GM18508 (cell line): ENCODE measurements around the gene GLB1L.

Experiments used
- ATAC-seq: cut with Tn5 transposase; IDR thresholded peaks from one replicate; pipeline ENCODE4 v1.9.1; 2021; ENCODE audit warnings: moderate number of reproducible peaks; ENCODE audit not compliant: insufficient read depth, unreplicated experiment

GLB1L gene

GRCh38 chr2:219253753-219254589, 8.7 kb upstream of the GLB1L start, which contains the start of gene TUBA4A:
TUBA4A (minus strand) TSS chr2:219253918; CDS start chr2:219253858, 60 bp downstream.
- no peak for ATAC-seq

- ATAC-seq: no peak
Observed at GRCh38 chr2:219252900-219253752, 7.9 kb upstream of the GLB1L start, which contains the start of gene TUBA4B. TUBA4B (plus strand) TSS chr2:219253243; CDS start chr2:219253408, 165 bp downstream.

GRCh38 chr2:219252570-219252899, 7.3 kb upstream of the GLB1L start:
- ATAC-seq: no peak

- ATAC-seq: no peak
Observed at GRCh38 chr2:219252084-219252483, 6.8 kb upstream of the GLB1L start.

GRCh38 chr2:219251656-219252055, 6.4 kb upstream of the GLB1L start:
- no peak for ATAC-seq

- ATAC-seq: no peak
Observed at GRCh38 chr2:219250049-219250781, 5.0 kb upstream of the GLB1L start.

- peak; percentile 40 for ATAC-seq
Observed at GRCh38 chr2:219249203-219249980, 4.1 kb upstream of the GLB1L start.

GRCh38 chr2:219248845-219249202, 3.6 kb upstream of the GLB1L start:
- no peak for ATAC-seq

GRCh38 chr2:219247678-219248642, 2.7 kb upstream of the GLB1L start:
- no peak for ATAC-seq

GRCh38 chr2:219246559-219246958, 1.3 kb upstream of the GLB1L start:
- ATAC-seq: no peak

GRCh38 chr2:219245899-219246230, 621 bp upstream of the GLB1L start:
- ATAC-seq: no peak

GRCh38 chr2:219244789-219245147, 476 bp downstream of the GLB1L start:
- ATAC-seq: no peak

GRCh38 chr2:219243291-219243761, 1.9 kb downstream of the GLB1L start:
- ATAC-seq: no peak

GRCh38 chr2:219234331-219234730, 10.9 kb downstream of the GLB1L start:
- ATAC-seq: no peak

- no peak for ATAC-seq
Observed at GRCh38 chr2:219230059-219230540, 15.1 kb downstream of the GLB1L start.

- ATAC-seq: peak; percentile 93
Observed at GRCh38 chr2:219229305-219230058, 15.8 kb downstream of the GLB1L start, which contains the start of the genes ANKZF1 and ATG9A. ANKZF1 (plus strand) TSS chr2:219229806; CDS start chr2:219230258, 452 bp downstream. ATG9A (minus strand) TSS chr2:219229636; CDS start chr2:219228024, 1,612 bp downstream.

GRCh38 chr2:219228911-219229304, 16.3 kb downstream of the GLB1L start:
- no peak for ATAC-seq
